GM12891 (cell line): Measurements from ENCODE around the gene NKX6-1.

ENCODE experiments used
- DNase-seq: peaks from one replicate; pipeline ENCODE4 v3.0.0; 2011; ENCODE audit warnings: low spot score; ENCODE audit not compliant: insufficient read length
- FAIRE-seq: peaks from 2 replicates; lab custom pipeline; 2011; peaks lifted over from hg19 to GRCh38; lab: Jason Lieb, UNC
- PAX5 ChIP-seq: IDR thresholded peaks from 2 replicates; pipeline ENCODE4 v1.6.1; 2011; ENCODE audit warnings: low read length, moderate library complexity, mild to moderate bottlenecking; ENCODE audit not compliant: insufficient read depth, severe bottlenecking
- POLR2A ChIP-seq: IDR thresholded peaks from 2 replicates; pipeline ENCODE4 v1.6.1; 2011; ENCODE audit warnings: low read depth, low read length, control low read depth
- POLR2AphosphoS5 ChIP-seq: IDR thresholded peaks from 2 replicates; pipeline ENCODE4 v1.6.1; 2011; ENCODE audit warnings: low read depth, low read length, control low read depth
- POU2F2 ChIP-seq: IDR thresholded peaks from 2 replicates; pipeline ENCODE4 v1.6.1; 2011; ENCODE audit warnings: low read depth, mild to moderate bottlenecking, control low read depth, low read length, moderate library complexity
- SPI1 ChIP-seq: IDR thresholded peaks from 2 replicates; pipeline ENCODE4 v1.6.1; 2011; ENCODE audit warnings: low read depth, low read length, control low read depth
- TAF1 ChIP-seq: IDR thresholded peaks from 2 replicates; pipeline ENCODE4 v1.6.1; 2011; ENCODE audit warnings: low read depth, low read length, control low read depth

NKX6-1 gene

GRCh38 chr4:84467601-84468000 lies 31.5 kb downstream of the NKX6-1 start:
- FAIRE-seq (no peak), DNase-seq (no peak)
- TF ChIP-seq SPI1 (no peak), TAF1 (no peak), POU2F2 (no peak), POLR2AphosphoS5 (no peak)

- FAIRE-seq (no peak), DNase-seq (no peak)
- TF ChIP-seq PAX5 (no peak), POLR2A (no peak), TAF1 (no peak)
These were observed 39.3 kb downstream of the NKX6-1 start for GRCh38 chr4:84459783-84460182.

GRCh38 chr4:84456157-84456556 lies 42.9 kb downstream of the NKX6-1 start:
- DNase-seq (no peak), FAIRE-seq (no peak)
- TF ChIP-seq POLR2AphosphoS5 (no peak), POU2F2 (no peak), PAX5 (no peak), SPI1 (no peak), TAF1 (no peak), POLR2A (no peak)

GRCh38 chr4:84455697-84456096 lies 43.4 kb downstream of the NKX6-1 start:
- DNase-seq, result no peak
- FAIRE-seq, result no peak
- TF ChIP-seq POLR2A (no peak), SPI1 (no peak), POLR2AphosphoS5 (no peak), PAX5 (no peak), POU2F2 (no peak), TAF1 (no peak)

GRCh38 chr4:84451546-84451945 lies 47.5 kb downstream of the NKX6-1 start:
- FAIRE-seq (no peak), DNase-seq (no peak)
- TF ChIP-seq SPI1 (no peak), TAF1 (no peak), PAX5 (no peak), POLR2A (no peak), POLR2AphosphoS5 (no peak), POU2F2 (no peak)

GRCh38 chr4:84443523-84443922 lies 55.6 kb downstream of the NKX6-1 start:
- FAIRE-seq (no peak), DNase-seq (no peak)
- no peak for TF ChIP-seq POU2F2

- no peak for DNase-seq
- no peak for FAIRE-seq
- no peak for TF ChIP-seq POLR2AphosphoS5
- no peak for TF ChIP-seq SPI1
- TF ChIP-seq POLR2A, result no peak
- TF ChIP-seq TAF1, result no peak
- TF ChIP-seq POU2F2, result no peak
- TF ChIP-seq PAX5, result no peak
These were observed 56.3 kb downstream of the NKX6-1 start for GRCh38 chr4:84442778-84443177.
